Measurements from ENCODE around the gene PCCA.

DNA sequence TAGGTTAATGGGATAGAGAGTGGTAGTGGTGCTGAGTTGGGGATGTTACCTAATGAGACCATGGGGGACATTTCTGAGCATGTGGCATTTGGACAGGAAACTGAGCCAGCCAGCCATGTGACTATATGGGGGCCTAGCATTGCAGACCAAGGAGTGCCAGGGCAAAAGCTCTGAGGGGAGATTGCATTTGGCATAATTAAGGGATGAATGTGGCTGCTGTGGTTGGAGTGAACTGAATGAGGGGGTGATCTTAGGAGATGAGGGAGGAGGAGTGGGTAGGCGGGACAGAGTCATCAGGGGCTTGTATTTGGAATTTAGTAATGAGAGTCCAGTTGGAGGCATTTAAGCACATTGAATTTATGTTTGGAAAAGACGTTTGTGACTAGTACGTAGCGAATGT is 6.6 kb downstream of the PCCA start:
- TF ChIP-seq GATA2 (IDR thresholded peaks at IDR 0.05; ENCODE audit: low read depth, low read length) = no peak
- TF ChIP-seq GATA3 (IDR thresholded peaks at IDR 0.05; ENCODE audit: low read depth, low read length) = no peak

All from SH-SY5Y (cell line).